ENCODE measurements around the gene FIBCD1. TPM values are rescaled to one million over a fixed set of nuclear protein-coding genes. Genes with fewer than 3 reads are reported as not detected.

The FIBCD1 gene
- total and polyA plus RNA-seq, 2 experiments from 2014 or later = 4.4 to 5.6 TPM

DNA sequence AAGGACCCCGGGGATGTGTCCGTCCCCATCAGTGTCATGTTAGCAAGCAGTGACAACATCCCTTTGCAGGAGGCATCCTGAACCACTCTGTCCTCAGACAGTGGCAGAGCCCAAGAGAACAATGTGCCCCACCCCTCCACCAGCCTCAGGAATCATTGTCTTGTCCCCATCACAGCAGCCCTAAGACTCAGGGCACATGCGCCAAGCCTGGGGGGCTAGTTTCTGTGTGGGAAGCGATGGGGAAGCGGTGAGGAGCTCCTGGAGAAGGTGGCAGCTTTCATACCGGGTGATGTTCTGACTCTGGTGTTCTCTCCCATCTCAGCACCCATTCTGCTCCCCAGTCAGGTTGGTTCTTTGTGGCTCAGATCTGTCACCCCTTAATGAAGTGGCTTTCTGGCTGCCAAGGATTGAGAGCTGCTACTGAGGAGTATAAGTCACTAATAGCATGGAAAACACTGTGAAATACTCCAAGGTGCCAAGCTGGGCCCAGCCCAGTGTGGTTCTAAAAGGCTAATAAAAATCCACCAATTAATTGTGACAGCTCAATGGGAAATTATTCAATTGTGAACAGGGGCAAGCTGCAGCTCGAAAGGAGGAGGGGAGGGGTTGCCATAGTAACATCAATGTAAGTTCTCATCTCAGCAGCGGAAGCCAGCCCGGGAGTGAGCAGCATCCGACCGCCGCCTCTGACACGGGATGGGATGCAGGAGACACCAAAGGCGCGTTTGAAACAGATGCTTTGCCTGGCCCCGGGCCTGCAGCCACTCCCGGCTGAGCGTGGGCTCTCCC is 47.2 kb downstream of the FIBCD1 start:
- Histone ChIP-seq H4K20me1 (replicated peaks; ENCODE audit: insufficient read depth) (no peaks in the 10 kb centered on the region; the same call in 1 of the 2 replicates), H3K36me3 (ENCODE audit: insufficient read depth) (peaks cover 4% of the 10 kb centered on the region; the same call in 1 of the 2 replicates), H3F3A (replicated peaks; ENCODE audit: low read depth) (no peaks in the 10 kb centered on the region), H3K27me3 (ENCODE audit: insufficient read depth) (no peaks in the 10 kb centered on the region), H3K9me2 (ENCODE audit: insufficient read depth) (no peaks in the 10 kb centered on the region), H2AFZ (no peak overlapping the region), H3K27ac (ENCODE audit: low read depth) (no peak overlapping the region), H3K4me2 (no peak overlapping the region), H3K4me1 (ENCODE audit: insufficient read depth) (no peaks in the 10 kb centered on the region), H3K79me2 (replicated peaks; ENCODE audit: insufficient read depth) (no peaks in the 10 kb centered on the region), H3K4me3 (no peak overlapping the region)
- H3K9me3 Mint-ChIP-seq = no peaks in the 10 kb centered on the region
- H3K4me3 Mint-ChIP-seq = no peak overlapping the region
- H3K36me3 Mint-ChIP-seq (ENCODE audit: low read depth) = peaks cover 15% of the 10 kb centered on the region
- no peak overlapping the region for H3K27ac Mint-ChIP-seq
- peaks cover 19% of the 10 kb centered on the region for H3K27me3 Mint-ChIP-seq (ENCODE audit: insufficient read depth, low read depth, poor library complexity)
- TF ChIP-seq POLR2AphosphoS5 (IDR thresholded peaks at IDR 0.05; ENCODE audit: low read depth) = 0 out of 2 replicates have a peak, but pooled peaks have one; percentile 22
- TF ChIP-seq NANOG (IDR thresholded peaks at IDR 0.05; ENCODE audit: borderline replicate concordance) = no peak
- no peak for TF ChIP-seq ZNF331 (CRISPR knock-in tag; IDR thresholded peaks at IDR 0.05; ENCODE audit: low read depth)
- DNase-seq (ENCODE audit: low spot score) (no peak), ATAC-seq (no peak)
- H3K4me1 Mint-ChIP-seq = no peaks in the 10 kb centered on the region; the same call in 1 of the 3 replicates

- H3K27me3 Mint-ChIP-seq (ENCODE audit: insufficient read depth, low read depth, poor library complexity) = peaks cover 19% of the 10 kb centered on the region
- no peaks in the 10 kb centered on the region for H3K9me2 ChIP-seq (ENCODE audit: insufficient read depth)
- DNase-seq (ENCODE audit: low spot score) (no peak), ATAC-seq (no peak)
- no peaks in the 10 kb centered on the region for H3K9me3 Mint-ChIP-seq
- H3K27ac ChIP-seq (ENCODE audit: low read depth) = no peak overlapping the region
- TF ChIP-seq CREB1 (CRISPR knock-in tag; IDR thresholded peaks at IDR 0.05; ENCODE audit: low read depth) (no peak), EZH2 (IDR thresholded peaks at IDR 0.05; ENCODE audit: low read depth, unreplicated experiment) (no peak), ZNF331 (CRISPR knock-in tag; IDR thresholded peaks at IDR 0.05; ENCODE audit: low read depth) (no peak), JUNB (IDR thresholded peaks at IDR 0.05; ENCODE audit: unreplicated experiment) (no peak), ZNF114 (CRISPR knock-in tag; IDR thresholded peaks at IDR 0.05) (no peak), NANOG (IDR thresholded peaks at IDR 0.05; ENCODE audit: borderline replicate concordance) (no peak)
- TF ChIP-seq, protein P1, sequence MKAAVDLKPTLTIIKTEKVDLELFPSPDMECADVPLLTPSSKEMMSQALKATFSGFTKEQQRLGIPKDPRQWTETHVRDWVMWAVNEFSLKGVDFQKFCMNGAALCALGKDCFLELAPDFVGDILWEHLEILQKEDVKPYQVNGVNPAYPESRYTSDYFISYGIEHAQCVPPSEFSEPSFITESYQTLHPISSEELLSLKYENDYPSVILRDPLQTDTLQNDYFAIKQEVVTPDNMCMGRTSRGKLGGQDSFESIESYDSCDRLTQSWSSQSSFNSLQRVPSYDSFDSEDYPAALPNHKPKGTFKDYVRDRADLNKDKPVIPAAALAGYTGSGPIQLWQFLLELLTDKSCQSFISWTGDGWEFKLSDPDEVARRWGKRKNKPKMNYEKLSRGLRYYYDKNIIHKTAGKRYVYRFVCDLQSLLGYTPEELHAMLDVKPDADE (IDR thresholded peaks at IDR 0.05) = no peak
- peaks cover 4% of the 10 kb centered on the region; the same call in 1 of the 2 replicates for H3K36me3 ChIP-seq (ENCODE audit: insufficient read depth)
- H3K4me3 ChIP-seq = no peak overlapping the region
- H3K4me1 ChIP-seq (ENCODE audit: insufficient read depth) = no peaks in the 10 kb centered on the region
- no peaks in the 10 kb centered on the region for H3F3A ChIP-seq (replicated peaks; ENCODE audit: low read depth)
- no peak overlapping the region for H3K27ac Mint-ChIP-seq
- H4K20me1 ChIP-seq (replicated peaks; ENCODE audit: insufficient read depth) = no peaks in the 10 kb centered on the region; the same call in 1 of the 2 replicates
- no peaks in the 10 kb centered on the region for H3K27me3 ChIP-seq (ENCODE audit: insufficient read depth)
- no peak overlapping the region for H3K4me3 Mint-ChIP-seq
- H2AFZ ChIP-seq = no peak overlapping the region
- H3K36me3 Mint-ChIP-seq (ENCODE audit: low read depth) = peaks cover 21% of the 10 kb centered on the region
- peaks cover 2% of the 10 kb centered on the region; the same call in 2 of the 3 replicates for H3K4me1 Mint-ChIP-seq
- no peaks in the 10 kb centered on the region for H3K79me2 ChIP-seq (replicated peaks; ENCODE audit: insufficient read depth)
- no peak overlapping the region for H3K4me2 ChIP-seq
Measured at GRCh38 chr9:130890870-130891687, 48.0 kb downstream of the FIBCD1 start.

Data from GM23338 (cell line).